Stimulated activated CD4-positive, alpha-beta T cell treated with anti-CD3 and anti-CD28 coated beads, TNF-alpha, amount 100 ng/mL, for 4 hours (primary cell): ENCODE results near the gene ATP8B3.
A peak's percentile ranks its signal among the peaks of the same experiment; 100 is the strongest.

Experiments
- DNase-seq, 3 experiments: peaks; one replicate each; pipeline ENCODE4 v3.0.0-alpha.2; 2020; ENCODE audit warnings: low read depth in 3 of 3

ATP8B3 gene

GRCh38 chr19:1833540-1833939 is 21.5 kb upstream of the ATP8B3 start:
- no peak for DNase-seq

- no peak for DNase-seq
Observed at GRCh38 chr19:1832046-1832663, 20.1 kb upstream of the ATP8B3 start.

GRCh38 chr19:1830978-1831377 is 18.9 kb upstream of the ATP8B3 start:
- no peak for DNase-seq

- no peak for DNase-seq
Observed at GRCh38 chr19:1830568-1830967, 18.5 kb upstream of the ATP8B3 start.

GRCh38 chr19:1829958-1830357 is 17.9 kb upstream of the ATP8B3 start:
- DNase-seq, result no peak

GRCh38 chr19:1828279-1829238 is 16.5 kb upstream of the ATP8B3 start:
- no peak for DNase-seq

- DNase-seq, result no peak
Observed at GRCh38 chr19:1827566-1828278, 15.6 kb upstream of the ATP8B3 start.

- DNase-seq, result no peak
Observed at GRCh38 chr19:1826557-1827521, 14.8 kb upstream of the ATP8B3 start.

GRCh38 chr19:1825909-1826556 is 14.0 kb upstream of the ATP8B3 start:
- peak; percentile 57 to 66 (median 66) for DNase-seq

- DNase-seq, result no peak
Observed at GRCh38 chr19:1824252-1824622, 12.2 kb upstream of the ATP8B3 start.

- no peak for DNase-seq
Observed at GRCh38 chr19:1823539-1824251, 11.6 kb upstream of the ATP8B3 start.

- DNase-seq, result no peak
Observed at GRCh38 chr19:1823020-1823419, 10.9 kb upstream of the ATP8B3 start.

GRCh38 chr19:1822210-1822609 is 10.1 kb upstream of the ATP8B3 start:
- no peak for DNase-seq

GRCh38 chr19:1819341-1820255 is 7.5 kb upstream of the ATP8B3 start:
- no peak for DNase-seq

- DNase-seq, result no peak
Observed at GRCh38 chr19:1818549-1819195, 6.6 kb upstream of the ATP8B3 start.

- no peak for DNase-seq
Observed at GRCh38 chr19:1817553-1818179, 5.6 kb upstream of the ATP8B3 start.

GRCh38 chr19:1816530-1817298 is 4.6 kb upstream of the ATP8B3 start:
- no peak for DNase-seq
